GM12891 (cell line): ENCODE data around the gene PRMT7.

Source experiments
- POLR2A ChIP-seq: IDR thresholded peaks from 2 replicates; pipeline ENCODE4 v1.6.1; 2011; ENCODE audit warnings: low read depth, low read length, control low read depth
- POLR2AphosphoS5 ChIP-seq: IDR thresholded peaks from 2 replicates; pipeline ENCODE4 v1.6.1; 2011; ENCODE audit warnings: low read depth, low read length, control low read depth
- SPI1 ChIP-seq: IDR thresholded peaks from 2 replicates; pipeline ENCODE4 v1.6.1; 2011; ENCODE audit warnings: low read depth, low read length, control low read depth
- TAF1 ChIP-seq: IDR thresholded peaks from 2 replicates; pipeline ENCODE4 v1.6.1; 2011; ENCODE audit warnings: low read depth, low read length, control low read depth

- TF ChIP-seq TAF1 (no peak), SPI1 (no peak), POLR2A (no peak), POLR2AphosphoS5 (no peak)
These were observed 53.8 kb downstream of the PRMT7 start for GRCh38 chr16:68364561-68364998.
